CD4-positive, alpha-beta T cell treated with Interleukin-10 for 1 hour (primary cell): ENCODE data around the gene ZNF217.
"Not testable (repeated sequence)": the region's sequence is repeated elsewhere in the genome, so short reads cannot be mapped to it uniquely, and the experiment has no call there.

Source experiments
- DNase-seq: peaks from one replicate; pipeline ENCODE4 v3.0.0-alpha.2; 2020

The ZNF217 gene

DNA sequence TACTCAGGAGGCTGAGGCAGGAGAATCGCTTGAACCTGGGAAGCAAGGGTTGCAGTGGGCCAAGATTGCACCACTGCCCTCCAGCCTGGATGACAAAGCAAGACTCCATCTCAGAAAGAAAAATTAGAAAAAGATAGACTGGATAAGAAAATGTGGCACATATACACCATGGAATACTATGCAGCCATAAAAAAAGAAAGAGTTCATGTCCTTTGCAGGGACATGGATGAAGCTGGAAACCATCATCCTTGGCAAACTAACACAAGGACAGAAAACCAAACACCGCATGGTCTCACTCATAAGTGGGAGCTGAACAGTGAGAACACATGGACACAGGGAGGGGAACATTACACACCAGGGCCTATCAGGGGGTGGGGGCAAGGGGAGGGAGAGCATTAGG lies 70.0 kb downstream of the ZNF217 start:
- DNase-seq = not testable (repeated sequence)

DNA sequence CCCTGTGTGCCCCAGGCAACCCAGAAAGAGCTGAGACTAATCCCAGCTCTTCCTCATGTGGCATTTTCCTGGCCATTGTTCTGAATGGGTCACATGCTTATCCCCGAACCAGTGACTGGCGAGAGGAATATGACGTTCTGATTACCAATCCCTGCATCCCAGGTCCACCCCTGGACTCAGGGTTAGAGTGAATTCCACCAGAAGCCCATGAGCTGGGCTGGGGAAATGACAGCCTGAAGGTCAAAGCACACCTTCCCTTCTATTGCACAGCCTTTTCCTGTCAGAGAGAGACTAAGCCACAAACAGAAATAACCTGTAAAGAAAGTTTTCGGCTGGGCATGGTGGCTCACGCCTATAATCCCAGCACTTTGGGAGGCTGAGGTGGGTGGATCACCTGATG lies 70.9 kb downstream of the ZNF217 start:
- no peak for DNase-seq

DNA sequence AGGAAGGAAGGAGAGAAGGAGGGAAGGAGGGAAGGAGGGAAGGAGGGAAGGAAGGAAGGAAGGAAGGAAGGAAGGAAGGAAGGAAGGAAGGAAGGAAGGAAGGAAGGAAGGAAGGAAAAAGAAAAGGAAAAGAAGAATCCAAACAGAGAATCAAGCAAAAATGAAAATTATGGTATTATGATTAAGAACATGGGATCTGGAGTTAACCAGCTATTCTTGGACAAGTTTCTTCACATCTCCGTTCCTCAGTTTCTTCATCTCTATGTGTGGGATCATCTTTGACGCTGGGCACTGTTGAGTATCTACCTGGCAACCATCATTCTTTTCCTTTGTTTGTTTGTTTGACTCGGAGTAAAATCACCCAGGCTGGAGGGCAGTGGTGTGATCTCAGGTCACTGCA lies 71.6 kb downstream of the ZNF217 start:
- DNase-seq = no peak

GRCh38 chr20:53521421-53521820 lies 72.2 kb downstream of the ZNF217 start:
- DNase-seq = not testable (repeated sequence)

DNA sequence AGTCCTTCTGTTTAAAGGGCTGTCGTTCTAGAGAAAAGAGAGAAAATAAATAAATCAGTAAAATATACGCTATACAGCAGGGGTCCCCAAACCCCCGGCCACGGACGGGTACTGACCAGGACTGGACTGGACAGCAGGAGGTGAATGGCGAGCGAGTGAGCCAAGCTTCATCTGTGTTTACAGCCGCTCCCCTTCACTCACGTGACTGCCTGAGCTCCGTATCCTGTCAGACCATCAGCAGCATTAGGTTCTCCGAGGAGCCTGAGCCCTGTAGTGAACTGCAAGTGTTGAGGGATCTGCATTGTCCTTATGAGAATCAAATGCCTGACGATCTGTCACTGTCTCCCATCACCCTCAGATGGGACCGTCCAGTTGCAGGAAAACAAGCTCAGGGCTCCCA lies 76.5 kb downstream of the ZNF217 start:
- no peak for DNase-seq
